Adrenal gland (tissue), 12 donors: ENCODE data around the gene ZNF345. TPM values are rescaled to one million over a fixed set of nuclear protein-coding genes. Genes with fewer than 3 reads are reported as not detected.

Experiments
- DNase-seq, 7 donors: peaks; one replicate each; pipeline ENCODE4 v3.0.0-alpha.2; 2019 to 2020
- H3K27ac ChIP-seq, 5 donors: fragments of 200-600 bp; sonication (generic) in 4 of 5; 1 replicate in 3 of 5; 2 replicates in 2 of 5; pipeline versions ENCODE4 v1.5.1 to v1.8.0; 2016 to 2020; ENCODE audit warnings: mild to moderate bottlenecking in 1 of 5
- H3K27me3 ChIP-seq: fragments of 200-600 bp; 2 replicates; pipeline ENCODE4 v1.8.0; 2021
- H3K36me3 ChIP-seq, 2 donors: fragments of 200-600 bp; replicated peaks in 1 of 2; 1 replicate in 1 of 2; 2 replicates in 1 of 2; pipeline versions ENCODE4 v1.5.1 to v1.8.0; 2018 to 2022
- H3K4me1 ChIP-seq, 2 donors: fragments of 200-600 bp; replicated peaks in 1 of 2; 1 replicate in 1 of 2; 2 replicates in 1 of 2; pipeline versions ENCODE4 v1.5.1 to v1.8.0; 2018 to 2021
- H3K4me3 ChIP-seq, 4 donors: fragments of 200-600 bp; sonication (generic) in 3 of 4; one replicate each; pipeline ENCODE4 v1.5.1; 2016 to 2018
- H3K9me3 ChIP-seq, 3 donors: fragments of 200-600 bp; sonication (generic) in 1 of 3; replicated peaks in 1 of 3; 1 replicate in 2 of 3; 2 replicates in 1 of 3; pipeline versions ENCODE4 v1.5.1 to v1.8.0; 2016 to 2021
- CTCF ChIP-seq, 6 experiments: fragments of 450-650 bp in 4 of 6; fragments of 200-600 bp in 2 of 6; sonication (generic) in 1 of 6; IDR thresholded peaks; 1 replicate in 5 of 6; 2 replicates in 1 of 6; pipeline versions ENCODE4 v1.5.1 to v1.8.0; 2016 to 2021; ENCODE audit warnings: antibody characterized with exemption in 6 of 6, mild to moderate bottlenecking in 2 of 6, moderate library complexity in 1 of 6
- POLR2A ChIP-seq, 2 donors: fragments of 450-650 bp; IDR thresholded peaks; one replicate each; pipeline ENCODE4 v1.6.1; 2017; ENCODE audit warnings: antibody characterized with exemption in 2 of 2, mild to moderate bottlenecking in 2 of 2, moderate library complexity in 1 of 2
- WGBS, 4 donors: extraction: QIAGEN DNeasy Blood & Tissue Kit in 2 of 4; methylation state at CpG; one replicate each; pipeline versions ENCODE4 v1.1.5 to v1.1.7; 2013 to 2017; 5-methylcytosine and 5-hydroxymethylcytosine counted together
- intact Hi-C, 2 donors: fragments of 100-400 bp; cut with DNase I; formaldehyde crosslinking; loops; one replicate each; pipeline versions ENCODE4 v1.14.1 to v1.15.0; 2022 to 2023
- polyA plus RNA-seq, 3 donors: library from polyadenylated mRNA; stranded (reverse); fragments of 200-250 nt in 2 of 3; fragments of 350-450 nt in 1 of 3; fragmentation: Illumina TruSeq in 1 of 3; extraction: RNeasy Lipid Tissue Mini Kit (QIAGEN cat#74804) in 1 of 3; gene quantifications; one replicate each; pipeline ENCODE4 v1.2.3, GENCODE V29; 2013 to 2014
- total RNA-seq, 9 donors: library from RNA; depleted of rRNA in 4 of 9; stranded (reverse); fragments of >200 nt in 4 of 9; fragments of 120-200 nt in 1 of 9; fragmentation: NEBNext Ultra II Directional in 1 of 9; extraction: Animal tissue kit (Norgen Biotek cat#: 25700) in 1 of 9; gene quantifications; one replicate each; pipeline versions ENCODE4 v1.1.0 to v1.2.4, GENCODE V29; 2013 to 2023
- donor health status: healthy with polysubstance abuse.
- donor health status: Bipolar disorder and iron deficiency.
- donor health status: DM: yes; HTN: yes; CAD: no.
- donor health status: DM: no; HTN: no; CAD: no.
- donor health status: DM: no; HTN: no; CAD: no.
- donor health status: DM: yes; HTN: yes; CAD: no.

ZNF345 gene
- total and polyA plus RNA-seq, 12 donors = 1.1 to 7.4 (median 3.9) TPM

- Histone ChIP-seq H3K9me3 (peaks cover 3 to 98% (median 38%) of the 10 kb centered on the region in 3 donors), H3K27me3 (no peaks in the 10 kb centered on the region), H3K27ac (no peak overlapping the region), H3K4me1 (no peaks in the 10 kb centered on the region), H3K4me3 (peak overlapping the region in 1 of 4 donors; percentile 15), H3K36me3 (peaks cover 0 to 14% of the 10 kb centered on the region in 2 donors)
- intact Hi-C loops = no loop called here
- DNase-seq = no peak
- TF ChIP-seq POLR2A (IDR thresholded peaks at IDR 0.05) (no peak), CTCF (IDR thresholded peaks at IDR 0.05) (no peak)
- 94 to 98% (median 97%) methylated on average over 5 of the region's 5 CpGs for WGBS, 4 donors
These were observed 28.9 kb upstream of the ZNF345 start for GRCh38 chr19:36821758-36822157.

GRCh38 chr19:36833430-36833829 lies 17.2 kb upstream of the ZNF345 start:
- Histone ChIP-seq H3K4me1 (peaks cover 0 to 7% of the 10 kb centered on the region in 2 donors), H3K4me3 (no peak overlapping the region), H3K36me3 (peaks cover 0 to 4% of the 10 kb centered on the region in 2 donors), H3K27ac (no peak overlapping the region), H3K9me3 (peaks cover 4 to 64% (median 31%) of the 10 kb centered on the region in 3 donors), H3K27me3 (no peaks in the 10 kb centered on the region)
- TF ChIP-seq POLR2A (IDR thresholded peaks at IDR 0.05) (no peak), CTCF (IDR thresholded peaks at IDR 0.05) (no peak)
- DNase-seq = no peak
- intact Hi-C loops = no loop called here
- WGBS, 4 donors = 97 to 100% (median 99%) methylated on average over 2 of the region's 2 CpGs

DNA sequence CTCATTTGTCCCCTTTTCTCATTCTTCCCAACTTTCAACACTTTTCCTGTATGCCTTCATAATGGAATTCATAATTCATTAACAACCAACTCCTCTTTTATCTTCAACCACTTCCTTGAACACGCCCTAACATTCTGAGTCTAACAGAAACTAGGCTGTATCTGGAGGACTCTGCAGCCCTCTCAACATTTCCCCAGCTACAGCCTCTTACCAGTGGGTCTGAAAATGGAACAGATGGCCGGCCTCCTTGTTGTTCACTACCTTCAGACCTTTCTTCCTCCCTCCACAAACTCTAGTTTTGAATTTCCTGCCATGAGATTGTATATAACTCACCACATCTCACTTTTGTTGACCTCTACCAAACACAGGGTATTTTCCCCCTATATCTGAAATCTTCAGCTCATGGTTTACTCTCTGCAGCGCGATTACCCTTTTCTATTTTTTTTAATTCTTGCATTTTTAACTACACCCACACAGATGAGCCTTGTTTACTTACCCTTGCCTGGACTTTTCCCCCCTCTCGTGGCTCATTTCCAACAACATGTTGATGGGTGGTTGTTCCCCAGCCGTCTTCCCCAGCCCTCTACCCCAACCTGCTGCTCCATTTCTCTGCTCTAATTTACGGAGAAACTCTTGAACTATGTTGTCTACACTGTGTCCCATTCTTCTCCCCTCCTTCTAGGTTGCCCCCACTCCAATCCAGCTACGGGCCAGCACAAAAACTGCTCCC lies 13.3 kb upstream of the ZNF345 start:
- TF ChIP-seq CTCF (IDR thresholded peaks at IDR 0.05) (no peak), POLR2A (IDR thresholded peaks at IDR 0.05) (no peak)
- Histone ChIP-seq H3K27ac (peak overlapping the region in 4 of 5 donors; percentile 78 to 96 (median 86)), H3K4me3 (peak overlapping the region in 3 of 4 donors; percentile 66 to 78 (median 73)), H3K36me3 (peaks cover 0 to 2% of the 10 kb centered on the region in 2 donors), H3K9me3 (peaks cover 4 to 24% (median 5%) of the 10 kb centered on the region in 3 donors), H3K27me3 (no peaks in the 10 kb centered on the region), H3K4me1 (peaks cover 0 to 15% of the 10 kb centered on the region in 2 donors)
- DNase-seq = peak in 3 of 7 donors; percentile 19 to 33 (median 23)
- intact Hi-C loops = no loop called here
- WGBS, 4 donors = 26 to 35% (median 31%) methylated on average over 8 of the region's 8 CpGs

DNA sequence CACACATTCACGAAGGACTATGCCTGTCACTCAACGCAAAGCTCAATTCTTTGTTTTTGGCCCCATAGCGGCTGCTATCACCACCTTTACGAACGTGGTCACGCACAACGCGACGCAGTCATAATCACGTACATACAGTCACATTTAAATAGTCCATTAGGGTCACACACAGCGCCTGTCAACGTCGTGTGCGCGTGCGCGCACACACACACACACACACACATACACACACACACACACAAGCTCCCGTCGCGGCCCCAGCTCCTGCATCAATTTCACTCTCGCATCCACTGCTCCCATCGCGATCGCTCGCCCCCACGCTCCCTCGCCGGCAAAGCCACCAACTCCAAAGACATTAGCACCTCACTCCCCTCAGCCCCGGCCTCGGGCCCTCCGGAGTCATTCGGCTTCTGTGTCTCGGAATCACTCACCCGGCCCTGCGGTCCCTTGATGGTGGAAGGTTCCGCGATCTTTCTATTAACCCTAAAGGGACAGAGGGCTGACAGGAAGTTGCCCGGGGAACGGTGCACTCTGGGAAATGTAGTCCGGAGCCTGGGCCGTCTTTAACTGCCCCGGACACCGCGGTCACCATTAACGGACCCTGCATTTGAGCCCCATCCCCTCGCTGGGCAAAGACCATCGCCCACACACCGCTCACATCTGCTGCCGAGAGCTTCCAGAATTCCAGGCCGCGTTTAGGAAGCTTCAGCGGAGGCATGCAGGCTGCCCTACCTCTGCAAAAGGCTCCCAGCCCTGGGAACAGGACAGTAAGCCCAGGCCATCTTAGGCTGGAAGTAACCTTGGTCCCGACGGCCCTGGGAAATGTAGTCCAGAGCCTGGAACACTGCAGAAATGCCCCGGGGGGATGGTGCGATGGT lies 12.5 kb upstream of the ZNF345 start, which contains the start of gene ZNF790:
Gene ZNF790, minus strand, starts transcription at position 482 of the 878 bp plus-strand sequence. CDS start 12,768 bp downstream, outside the sequence.
- H3K27ac ChIP-seq = peak within 1 kb of the TSS; percentile 78 to 96 (median 89)
- 0 to 1% (median 0%) methylated on average over 41 to 56 of the region's 56 CpGs for WGBS, 4 donors
- peaks cover 0 to 16% (median 4%) of the 10 kb centered on the region in 3 donors for H3K9me3 ChIP-seq
- H3K27me3 ChIP-seq = no peaks in the 10 kb centered on the region
- intact Hi-C loops = no loop called here
- H3K4me1 ChIP-seq = peaks cover 0 to 15% of the 10 kb centered on the region in 2 donors
- H3K36me3 ChIP-seq = no peaks in the 10 kb centered on the region
- peak; percentile 89 to 97 (median 93) for DNase-seq
- H3K4me3 ChIP-seq = peak within 1 kb of the TSS; percentile 66 to 78 (median 75)
- TF ChIP-seq CTCF (IDR thresholded peaks at IDR 0.05) (no peak), POLR2A (IDR thresholded peaks at IDR 0.05) (peak; percentile 8 to 63)
